Breast epithelium (tissue), 4 donors: ENCODE results near the gene NR3C2. TPM values are rescaled to one million over a fixed set of nuclear protein-coding genes. Genes with fewer than 3 reads are reported as not detected.

ENCODE experiments used
- DNase-seq, 2 donors: peaks; one replicate each; pipeline ENCODE4 v3.0.0-alpha.2; 2019; ENCODE audit warnings: low spot score in 2 of 2
- H3K27ac ChIP-seq, 2 donors: fragments of 200-600 bp; sonication (generic) in 1 of 2; one replicate each; pipeline ENCODE4 v1.5.1; 2016 to 2019; ENCODE audit warnings: mild to moderate bottlenecking in 1 of 2
- H3K27me3 ChIP-seq, 2 donors: fragments of 200-600 bp; sonication (generic) in 1 of 2; one replicate each; pipeline versions ENCODE4 v1.5.1 to v1.6.0; 2017 to 2019; ENCODE audit warnings: control low read depth in 1 of 2, mild to moderate bottlenecking in 1 of 2
- H3K36me3 ChIP-seq: fragments of 200-600 bp; one replicate; pipeline ENCODE4 v1.5.1; 2019
- H3K4me1 ChIP-seq, 2 donors: fragments of 200-600 bp; sonication (generic); one replicate each; pipeline ENCODE4 v1.5.1; 2016 to 2019; ENCODE audit warnings: control low read depth in 1 of 2
- H3K4me3 ChIP-seq, 3 donors: fragments of 200-600 bp; sonication (generic); 1 replicate in 2 of 3; 2 replicates in 1 of 3; pipeline ENCODE4 v1.5.1; 2016 to 2019; ENCODE audit warnings: mild to moderate bottlenecking in 3 of 3, moderate library complexity in 2 of 3
- H3K9me3 ChIP-seq, 2 donors: fragments of 200-600 bp; sonication (generic) in 1 of 2; one replicate each; pipeline ENCODE4 v1.5.1; 2016 to 2019; ENCODE audit warnings: control low read depth in 1 of 2
- CTCF ChIP-seq, 3 donors: fragments of 450-650 bp; IDR thresholded peaks; one replicate each; pipeline ENCODE4 v1.5.1; 2016 to 2017; ENCODE audit warnings: antibody characterized with exemption in 3 of 3, mild to moderate bottlenecking in 3 of 3, moderate library complexity in 3 of 3
- POLR2A ChIP-seq: fragments of 450-650 bp; IDR thresholded peaks from one replicate; pipeline ENCODE4 v1.6.1; 2016; ENCODE audit warnings: antibody characterized with exemption, mild to moderate bottlenecking, moderate library complexity
- POLR2AphosphoS5 ChIP-seq, 3 donors: sonication (generic); formaldehyde crosslinking; IDR thresholded peaks; one replicate each; pipeline ENCODE4 v1.6.1; 2017; ENCODE audit warnings: antibody characterized with exemption in 3 of 3
- intact Hi-C: fragments of 100-400 bp; cut with DNase I; formaldehyde crosslinking; loops from one replicate; pipeline ENCODE4 v1.15.1; 2023; ENCODE audit warnings: low total_unique reads
- total RNA-seq, 3 donors: library from RNA; depleted of rRNA; stranded (reverse); fragments of >200 nt; gene quantifications; one replicate each; pipeline ENCODE4 v1.1.0, GENCODE V29; 2016

NR3C2 gene
- total RNA-seq, 3 donors from 2014 or later = 8.0 to 39.5 (median 13.8) TPM

- TF ChIP-seq CTCF (IDR thresholded peaks at IDR 0.05) = no peak
- TF ChIP-seq POLR2A = no peak
- no peak for TF ChIP-seq POLR2AphosphoS5 (IDR thresholded peaks at IDR 0.05)
- Histone ChIP-seq H3K27me3 (no peaks in the 10 kb centered on the region), H3K4me3 (no peak overlapping the region), H3K4me1 (no peaks in the 10 kb centered on the region), H3K36me3 (no peaks in the 10 kb centered on the region), H3K27ac (no peak overlapping the region), H3K9me3 (no peaks in the 10 kb centered on the region)
- intact Hi-C loops = no loop called here
- DNase-seq = no peak
These were observed 51.2 kb downstream of the NR3C2 start for GRCh38 chr4:148391056-148391455.

GRCh38 chr4:148390311-148390710 lies 51.9 kb downstream of the NR3C2 start:
- H3K27ac ChIP-seq = no peak overlapping the region
- H3K4me1 ChIP-seq = no peaks in the 10 kb centered on the region
- H3K27me3 ChIP-seq = no peaks in the 10 kb centered on the region
- intact Hi-C loops = no loop called here
- H3K9me3 ChIP-seq = no peaks in the 10 kb centered on the region
- TF ChIP-seq POLR2AphosphoS5 (IDR thresholded peaks at IDR 0.05) (no peak), CTCF (IDR thresholded peaks at IDR 0.05) (no peak), POLR2A (no peak)
- no peak overlapping the region for H3K4me3 ChIP-seq
- no peaks in the 10 kb centered on the region for H3K36me3 ChIP-seq
- no peak for DNase-seq

GRCh38 chr4:148380291-148380690 lies 61.9 kb downstream of the NR3C2 start:
- Histone ChIP-seq H3K27me3 (no peaks in the 10 kb centered on the region), H3K27ac (no peak overlapping the region), H3K36me3 (no peaks in the 10 kb centered on the region), H3K9me3 (no peaks in the 10 kb centered on the region), H3K4me3 (no peak overlapping the region), H3K4me1 (no peaks in the 10 kb centered on the region)
- no peak for DNase-seq
- intact Hi-C loops = loop anchor here (10.0 kb wide), 1 partner anchor 1025 kb away; no protein-coding TSS in a partner anchor
- no peak for TF ChIP-seq POLR2A
- no peak for TF ChIP-seq POLR2AphosphoS5 (IDR thresholded peaks at IDR 0.05)
- TF ChIP-seq CTCF (IDR thresholded peaks at IDR 0.05) = no peak

GRCh38 chr4:148376151-148376550 lies 66.1 kb downstream of the NR3C2 start:
- Histone ChIP-seq H3K9me3 (no peaks in the 10 kb centered on the region), H3K4me3 (peak overlapping the region in 2 of 3 donors; percentile 18 to 20), H3K36me3 (no peaks in the 10 kb centered on the region), H3K27ac (no peak overlapping the region), H3K4me1 (no peaks in the 10 kb centered on the region), H3K27me3 (no peaks in the 10 kb centered on the region)
- intact Hi-C loops = no loop called here
- no peak for TF ChIP-seq POLR2A
- TF ChIP-seq CTCF (IDR thresholded peaks at IDR 0.05) = no peak
- TF ChIP-seq POLR2AphosphoS5 (IDR thresholded peaks at IDR 0.05) = no peak
- peak in 1 of 2 donors; percentile 37 for DNase-seq

- no peak for DNase-seq
- no peak overlapping the region for H3K27ac ChIP-seq
- no peaks in the 10 kb centered on the region for H3K27me3 ChIP-seq
- TF ChIP-seq POLR2A (no peak), CTCF (IDR thresholded peaks at IDR 0.05) (no peak), POLR2AphosphoS5 (IDR thresholded peaks at IDR 0.05) (no peak)
- intact Hi-C loops = no loop called here
- H3K9me3 ChIP-seq = no peaks in the 10 kb centered on the region
- H3K36me3 ChIP-seq = no peaks in the 10 kb centered on the region
- no peaks in the 10 kb centered on the region for H3K4me1 ChIP-seq
- no peak overlapping the region for H3K4me3 ChIP-seq
These were observed 66.6 kb downstream of the NR3C2 start for GRCh38 chr4:148375584-148375983.
